Kidney (tissue), 14 donors: Measurements from ENCODE around the gene IGFBP5. TPM values are rescaled to one million over a fixed set of nuclear protein-coding genes. Genes with fewer than 3 reads are reported as not detected.
A peak's percentile ranks its signal among the peaks of the same experiment; 100 is the strongest.

ENCODE experiments used
- DNase-seq, 5 donors: peaks; one replicate each; pipeline ENCODE4 v3.0.0-alpha.2; 2013 to 2020
- FAIRE-seq: peaks from 2 replicates; lab custom pipeline; 2012; peaks lifted over from hg19 to GRCh38; lab: Jason Lieb, UNC
- H3K27ac ChIP-seq, 2 donors: one replicate each; pipeline ENCODE4 v1.7.0; 2013; ENCODE audit warnings: low read depth in 2 of 2, low read length in 2 of 2, inconsistent platforms in 1 of 2
- H3K27me3 ChIP-seq: one replicate; pipeline ENCODE4 v1.7.1; 2013; ENCODE audit warnings: low read length, inconsistent platforms; ENCODE audit not compliant: control insufficient read depth, insufficient read depth
- H3K36me3 ChIP-seq, 3 donors: one replicate each; pipeline versions ENCODE4 v1.7.0 to v1.7.1; 2013; ENCODE audit warnings: low read length in 3 of 3, control low read depth in 1 of 3, inconsistent platforms in 1 of 3; ENCODE audit not compliant: insufficient read depth in 3 of 3, control insufficient read depth in 2 of 3
- H3K4me1 ChIP-seq, 3 donors: one replicate each; pipeline versions ENCODE4 v1.7.0 to v1.7.1; 2013; ENCODE audit warnings: low read length in 3 of 3, inconsistent platforms in 1 of 3, low read depth in 1 of 3; ENCODE audit not compliant: control insufficient read depth in 2 of 3, insufficient read depth in 2 of 3
- H3K4me3 ChIP-seq, 3 donors: one replicate each; pipeline versions ENCODE4 v1.7.0 to v1.8.1; 2013; ENCODE audit warnings: low read length in 3 of 3, control low read depth in 1 of 3, inconsistent platforms in 1 of 3
- H3K9ac ChIP-seq, 3 donors: one replicate each; pipeline versions ENCODE4 v1.7.0 to v1.7.1; 2013; ENCODE audit warnings: low read length in 3 of 3, control low read depth in 1 of 3, inconsistent platforms in 1 of 3
- H3K9me3 ChIP-seq, 3 donors: one replicate each; pipeline versions ENCODE4 v1.7.0 to v1.7.1; 2013; ENCODE audit warnings: low read length in 3 of 3, control low read depth in 1 of 3, inconsistent platforms in 1 of 3; ENCODE audit not compliant: control insufficient read depth in 2 of 3, insufficient read depth in 1 of 3
- CTCF ChIP-seq: IDR thresholded peaks from 3 replicates; pipeline ENCODE4 v1.5.1; 2012; ENCODE audit warnings: mild to moderate bottlenecking, moderate library complexity, borderline replicate concordance; ENCODE audit not compliant: insufficient read depth; ENCODE audit errors: extremely low read depth
- intact Hi-C: fragments of 100-400 bp; cut with DNase I; formaldehyde crosslinking; loops from one replicate; pipeline ENCODE4 v1.11.1; 2022
- polyA plus RNA-seq: library from polyadenylated mRNA; stranded (reverse); fragments of 350-450 nt; fragmentation: Illumina TruSeq; extraction: RNeasy Lipid Tissue Mini Kit (QIAGEN cat#74804); gene quantifications from one replicate; pipeline ENCODE4 v1.2.3, GENCODE V29; 2014; ENCODE audit warnings: low read depth, low replicate concordance; ENCODE audit not compliant: insufficient read depth
- total RNA-seq: library from RNA; stranded (reverse); fragmentation: NEBNext Ultra II Directional; extraction: Animal tissue kit (Norgen Biotek cat#: 25700); gene quantifications from one replicate; pipeline ENCODE4 v1.2.1, GENCODE V29; 2021
- donor health status: control.
- donor health status: control.
- donor health status: control.
- donor health status: control.
- donor health status: control.
- donor health status: DM: yes; HTN: yes; CAD: no.
- donor health status: Normal renal cell carcinoma (clear cell type).

IGFBP5 gene
- total and polyA plus RNA-seq, 2 donors from 2014 or later, result 362 to 572 TPM

- TF ChIP-seq CTCF, result no peak
- FAIRE-seq (no peak), DNase-seq (peak in 3 of 5 donors; percentile 25 to 32 (median 29))
- Histone ChIP-seq H3K27ac (no peak overlapping the region), H3K27me3 (no peaks in the 10 kb centered on the region), H3K4me1 (peaks cover 0 to 3% (median 3%) of the 10 kb centered on the region in 3 donors), H3K9me3 (no peaks in the 10 kb centered on the region), H3K9ac (no peak overlapping the region), H3K36me3 (no peaks in the 10 kb centered on the region), H3K4me3 (no peak overlapping the region)
- intact Hi-C loops, result no loop called here
Measured at GRCh38 chr2:216659276-216659675, 36.1 kb downstream of the IGFBP5 start.

GRCh38 chr2:216658757-216659156 is 36.6 kb downstream of the IGFBP5 start:
- no peaks in the 10 kb centered on the region for H3K9me3 ChIP-seq
- no peak overlapping the region for H3K4me3 ChIP-seq
- H3K27me3 ChIP-seq, result no peaks in the 10 kb centered on the region
- peaks cover 0 to 6% (median 3%) of the 10 kb centered on the region in 3 donors for H3K4me1 ChIP-seq
- intact Hi-C loops, result no loop called here
- DNase-seq (no peak), FAIRE-seq (no peak)
- no peak overlapping the region for H3K27ac ChIP-seq
- H3K9ac ChIP-seq, result no peak overlapping the region
- TF ChIP-seq CTCF, result no peak
- H3K36me3 ChIP-seq, result no peaks in the 10 kb centered on the region

- H3K27ac ChIP-seq, result no peak overlapping the region
- peaks cover 0 to 6% (median 3%) of the 10 kb centered on the region in 3 donors for H3K4me1 ChIP-seq
- DNase-seq (peak in 3 of 5 donors; percentile 61 to 82 (median 79)), FAIRE-seq (no peak)
- H3K36me3 ChIP-seq, result no peaks in the 10 kb centered on the region
- intact Hi-C loops, result no loop called here
- H3K4me3 ChIP-seq, result no peak overlapping the region
- no peak overlapping the region for H3K9ac ChIP-seq
- TF ChIP-seq CTCF, result no peak
- no peaks in the 10 kb centered on the region for H3K27me3 ChIP-seq
- H3K9me3 ChIP-seq, result no peaks in the 10 kb centered on the region
Measured at GRCh38 chr2:216657980-216658379, 37.4 kb downstream of the IGFBP5 start.
